Brain microvascular endothelial cell (primary cell): ENCODE results near the gene PTPRU.
A peak's percentile ranks its signal among the peaks of the same experiment; 100 is the strongest.

Source experiments
- DNase-seq: peaks from one replicate; pipeline ENCODE4 v3.0.0-alpha.2; 2020
- H3K27ac ChIP-seq: fragments of 250-450 bp; sonication (Bioruptor Pico); 2 replicates; pipeline ENCODE4 v1.5.1; 2020; ENCODE audit warnings: mild to moderate bottlenecking, moderate library complexity
- H3K27me3 ChIP-seq: fragments of 250-450 bp; sonication (Bioruptor Pico); replicated peaks from 2 replicates; pipeline ENCODE4 v1.5.1; 2020; ENCODE audit warnings: mild to moderate bottlenecking
- H3K36me3 ChIP-seq: fragments of 250-450 bp; sonication (Bioruptor Pico); replicated peaks from 2 replicates; pipeline ENCODE4 v1.5.1; 2020; ENCODE audit warnings: mild to moderate bottlenecking
- H3K4me3 ChIP-seq: 2 replicates; pipeline ENCODE4 v1.5.1; 2011; ENCODE audit warnings: low read depth, mild to moderate bottlenecking, control low read depth, low read length, moderate library complexity
- CTCF ChIP-seq: IDR thresholded peaks from 2 replicates; pipeline ENCODE4 v1.5.1; 2011; ENCODE audit warnings: low read depth, mild to moderate bottlenecking, moderate library complexity, low read length, control low read depth, inconsistent platforms; ENCODE audit errors: missing control alignments
- in situ Hi-C: cut with HindIII; loops from 2 replicates; pipeline ENCODE4 v1.10.0; 2017; ENCODE audit warnings: low sequenced_read_pairs, low pct_ligation_motif_present

Gene PTPRU

GRCh38 chr1:29256979-29257804 is 20.9 kb downstream of the PTPRU start:
- no peak overlapping the region for H3K27ac ChIP-seq
- H3K27me3 ChIP-seq, result no peaks in the 10 kb centered on the region
- in situ Hi-C loops, result no loop called here
- peak; percentile 53 for DNase-seq
- TF ChIP-seq CTCF, result no peak
- H3K4me3 ChIP-seq, result no peak overlapping the region
- H3K36me3 ChIP-seq, result no peaks in the 10 kb centered on the region

GRCh38 chr1:29258189-29258975 is 22.1 kb downstream of the PTPRU start:
- Histone ChIP-seq H3K27me3 (no peaks in the 10 kb centered on the region), H3K4me3 (no peak overlapping the region), H3K36me3 (no peaks in the 10 kb centered on the region), H3K27ac (no peak overlapping the region)
- no peak for DNase-seq
- TF ChIP-seq CTCF, result no peak
- in situ Hi-C loops, result no loop called here

GRCh38 chr1:29258976-29259801 is 22.9 kb downstream of the PTPRU start:
- H3K27me3 ChIP-seq, result no peaks in the 10 kb centered on the region
- no peak for DNase-seq
- in situ Hi-C loops, result no loop called here

GRCh38 chr1:29259802-29260441 is 23.6 kb downstream of the PTPRU start:
- no peaks in the 10 kb centered on the region for H3K36me3 ChIP-seq
- TF ChIP-seq CTCF, result no peak
- no peaks in the 10 kb centered on the region for H3K27me3 ChIP-seq
- DNase-seq, result no peak
- in situ Hi-C loops, result no loop called here
- peak overlapping the region; percentile 51 for H3K4me3 ChIP-seq
- H3K27ac ChIP-seq, result no peak overlapping the region

More at GRCh38 chr1:29258976-29259801, 22.9 kb downstream of the PTPRU start:
- peak; percentile 26 for TF ChIP-seq CTCF
- H3K4me3 ChIP-seq, result peak overlapping the region; percentile 51
- no peaks in the 10 kb centered on the region for H3K36me3 ChIP-seq
- no peak overlapping the region for H3K27ac ChIP-seq

- H3K27me3 ChIP-seq, result no peaks in the 10 kb centered on the region
- no peak overlapping the region for H3K27ac ChIP-seq
- in situ Hi-C loops, result no loop called here
- no peaks in the 10 kb centered on the region for H3K36me3 ChIP-seq
- no peak for DNase-seq
- peak overlapping the region; percentile 51 for H3K4me3 ChIP-seq
- TF ChIP-seq CTCF, result no peak
Measured at GRCh38 chr1:29260531-29260930, 24.2 kb downstream of the PTPRU start.
